GM12875 (cell line): ENCODE results near the gene LLPH.

Experiments
- H3K4me3 ChIP-seq: one replicate; pipeline ENCODE4 v1.5.1; 2011; ENCODE audit warnings: low read depth, low read length, control low read depth
- CTCF ChIP-seq: IDR thresholded peaks from 2 replicates; pipeline ENCODE4 v1.5.1; 2011; ENCODE audit warnings: low read depth, mild to moderate bottlenecking, control low read depth, inconsistent platforms, low read length, moderate library complexity, borderline replicate concordance; ENCODE audit not compliant: insufficient read depth

LLPH gene

GRCh38 chr12:66092559-66093269 lies 37.8 kb downstream of the LLPH start:
- TF ChIP-seq CTCF = no peak
- no peak overlapping the region for H3K4me3 ChIP-seq

GRCh38 chr12:66090157-66090556 lies 40.4 kb downstream of the LLPH start:
- no peak for TF ChIP-seq CTCF
- H3K4me3 ChIP-seq = no peak overlapping the region

- peak; percentile 65 for TF ChIP-seq CTCF
Measured at GRCh38 chr12:66087365-66087943, 43.1 kb downstream of the LLPH start.

GRCh38 chr12:66085998-66086397 lies 44.6 kb downstream of the LLPH start:
- TF ChIP-seq CTCF = no peak
- H3K4me3 ChIP-seq = no peak overlapping the region

More at GRCh38 chr12:66087365-66087943, 43.1 kb downstream of the LLPH start:
- no peak overlapping the region for H3K4me3 ChIP-seq

- no peak overlapping the region for H3K4me3 ChIP-seq
- TF ChIP-seq CTCF = no peak
Measured at GRCh38 chr12:66085213-66085612, 45.3 kb downstream of the LLPH start.

- H3K4me3 ChIP-seq = no peak overlapping the region
- no peak for TF ChIP-seq CTCF
Measured at GRCh38 chr12:66083766-66084165, 46.8 kb downstream of the LLPH start.

GRCh38 chr12:66082744-66083143 lies 47.8 kb downstream of the LLPH start:
- H3K4me3 ChIP-seq = no peak overlapping the region

More at GRCh38 chr12:66082744-66083143, 47.8 kb downstream of the LLPH start:
- TF ChIP-seq CTCF = no peak
